Stomach (tissue), 9 donors: ENCODE results near the gene ZNF831. TPM values are rescaled to one million over a fixed set of nuclear protein-coding genes. Genes with fewer than 3 reads are reported as not detected.

ENCODE experiments used
- DNase-seq, 2 donors: peaks; one replicate each; pipeline versions ENCODE4 v3.0.0 to v3.0.0-alpha.2; 2013 to 2019
- H3K27ac ChIP-seq, 5 donors: fragments of 200-600 bp in 4 of 5; sonication (generic) in 4 of 5; one replicate each; pipeline ENCODE4 v1.5.1; 2013 to 2019; ENCODE audit warnings: mild to moderate bottlenecking in 1 of 5, moderate library complexity in 1 of 5
- H3K27me3 ChIP-seq, 3 donors: fragments of 200-600 bp; sonication (generic); one replicate each; pipeline ENCODE4 v1.5.1; 2017 to 2019; ENCODE audit warnings: mixed run types in 1 of 3
- H3K36me3 ChIP-seq, 4 donors: fragments of 200-600 bp; sonication (generic); 1 replicate in 3 of 4; 2 replicates in 1 of 4; pipeline ENCODE4 v1.5.1; 2016 to 2019
- H3K4me1 ChIP-seq, 4 donors: fragments of 200-600 bp; sonication (generic); one replicate each; pipeline ENCODE4 v1.5.1; 2016 to 2019
- H3K4me3 ChIP-seq, 4 donors: fragments of 200-600 bp; sonication (generic) in 3 of 4; one replicate each; pipeline ENCODE4 v1.5.1; 2016 to 2019; ENCODE audit warnings: mild to moderate bottlenecking in 1 of 4
- H3K9me3 ChIP-seq, 4 donors: fragments of 200-600 bp; sonication (generic); one replicate each; pipeline ENCODE4 v1.5.1; 2016 to 2019
- EP300 ChIP-seq: sonication (generic); formaldehyde crosslinking; IDR thresholded peaks from one replicate; pipeline ENCODE4 v1.6.1; 2017; ENCODE audit warnings: antibody characterized with exemption
- POLR2A ChIP-seq, 4 donors: fragments of 450-650 bp; IDR thresholded peaks; one replicate each; pipeline ENCODE4 v1.6.1; 2016; ENCODE audit warnings: antibody characterized with exemption in 4 of 4, control low read depth in 2 of 4, mild to moderate bottlenecking in 1 of 4, moderate library complexity in 1 of 4
- POLR2AphosphoS5 ChIP-seq, 3 donors: sonication (generic); formaldehyde crosslinking; IDR thresholded peaks; one replicate each; pipeline ENCODE4 v1.6.1; 2016; ENCODE audit warnings: antibody characterized with exemption in 3 of 3
- WGBS, 5 donors: extraction: QIAGEN DNeasy Blood & Tissue Kit in 3 of 5; methylation state at CpG; one replicate each; pipeline versions ENCODE4 v1.1.5 to v1.1.7; 2013 to 2018; 5-methylcytosine and 5-hydroxymethylcytosine counted together
- intact Hi-C: fragments of 100-400 bp; cut with DNase I; formaldehyde crosslinking; loops from one replicate; pipeline ENCODE4 v1.15.1; 2023; ENCODE audit warnings: low total_unique reads
- polyA plus RNA-seq, 3 donors: library from polyadenylated mRNA; stranded (reverse); fragments of 200-250 nt; gene quantifications; one replicate each; pipeline ENCODE4 v1.2.3, GENCODE V29; 2013
- total RNA-seq, 5 donors: library from RNA; depleted of rRNA; stranded (reverse); fragments of >200 nt; gene quantifications; one replicate each; pipeline versions ENCODE4 v1.1.0 to v1.2.3, GENCODE V29; 2014 to 2016
- TF ChIP-seq, protein P1 (sequence below), 7 experiments: fragments of 450-650 bp in 4 of 7; fragments of 200-600 bp in 3 of 7; sonication (generic) in 3 of 7; IDR thresholded peaks; one replicate each; pipeline ENCODE4 v1.5.1; 2016 to 2019; ENCODE audit warnings: antibody characterized with exemption in 7 of 7, control low read depth in 2 of 7, mild to moderate bottlenecking in 1 of 7
- donor health status: healthy with polysubstance abuse.
- donor health status: Bipolar disorder and iron deficiency.
- donor health status: healthy.

ZNF831 gene
- total and polyA plus RNA-seq, 8 donors, result under 0.01 to 2.9 (median 0.31) TPM; not detected in 1

DNA sequence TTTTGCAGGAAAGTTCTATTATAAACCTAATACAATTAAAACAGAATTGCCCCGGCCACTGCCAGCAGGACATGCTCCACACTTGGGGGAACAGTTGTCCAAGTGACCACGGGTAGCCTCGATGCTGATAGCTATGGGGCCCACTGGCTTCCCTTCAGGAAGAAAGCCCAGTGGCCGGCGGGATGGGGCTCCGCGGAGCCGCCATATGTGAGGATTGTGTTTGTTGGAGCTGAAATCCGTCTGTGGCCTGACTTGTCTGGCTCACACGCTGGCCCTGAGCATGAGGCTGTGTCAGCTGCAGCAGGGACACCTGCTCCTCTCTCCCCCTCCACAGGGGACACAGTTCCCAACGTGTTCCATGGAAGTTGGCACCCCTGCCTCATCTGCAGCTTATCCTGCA, 46.6 kb downstream of the ZNF831 start:
- no peak overlapping the region for H3K27ac ChIP-seq
- H3K4me3 ChIP-seq, result no peak overlapping the region
- peaks cover 0 to 41% (median 0%) of the 10 kb centered on the region in 3 donors for H3K27me3 ChIP-seq
- no peaks in the 10 kb centered on the region for H3K36me3 ChIP-seq
- H3K9me3 ChIP-seq, result no peaks in the 10 kb centered on the region
- WGBS, 5 donors, result 78 to 91% (median 84%) methylated on average over 10 to 11 of the region's 11 CpGs
- intact Hi-C loops, result no loop called here
- TF ChIP-seq, protein P1, sequence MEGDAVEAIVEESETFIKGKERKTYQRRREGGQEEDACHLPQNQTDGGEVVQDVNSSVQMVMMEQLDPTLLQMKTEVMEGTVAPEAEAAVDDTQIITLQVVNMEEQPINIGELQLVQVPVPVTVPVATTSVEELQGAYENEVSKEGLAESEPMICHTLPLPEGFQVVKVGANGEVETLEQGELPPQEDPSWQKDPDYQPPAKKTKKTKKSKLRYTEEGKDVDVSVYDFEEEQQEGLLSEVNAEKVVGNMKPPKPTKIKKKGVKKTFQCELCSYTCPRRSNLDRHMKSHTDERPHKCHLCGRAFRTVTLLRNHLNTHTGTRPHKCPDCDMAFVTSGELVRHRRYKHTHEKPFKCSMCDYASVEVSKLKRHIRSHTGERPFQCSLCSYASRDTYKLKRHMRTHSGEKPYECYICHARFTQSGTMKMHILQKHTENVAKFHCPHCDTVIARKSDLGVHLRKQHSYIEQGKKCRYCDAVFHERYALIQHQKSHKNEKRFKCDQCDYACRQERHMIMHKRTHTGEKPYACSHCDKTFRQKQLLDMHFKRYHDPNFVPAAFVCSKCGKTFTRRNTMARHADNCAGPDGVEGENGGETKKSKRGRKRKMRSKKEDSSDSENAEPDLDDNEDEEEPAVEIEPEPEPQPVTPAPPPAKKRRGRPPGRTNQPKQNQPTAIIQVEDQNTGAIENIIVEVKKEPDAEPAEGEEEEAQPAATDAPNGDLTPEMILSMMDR (IDR thresholded peaks at IDR 0.05), result no peak
- TF ChIP-seq POLR2AphosphoS5 (IDR thresholded peaks at IDR 0.05), result no peak
- no peak for TF ChIP-seq POLR2A (IDR thresholded peaks at IDR 0.05)
- TF ChIP-seq EP300, result no peak
- no peak for DNase-seq
- no peaks in the 10 kb centered on the region for H3K4me1 ChIP-seq

DNA sequence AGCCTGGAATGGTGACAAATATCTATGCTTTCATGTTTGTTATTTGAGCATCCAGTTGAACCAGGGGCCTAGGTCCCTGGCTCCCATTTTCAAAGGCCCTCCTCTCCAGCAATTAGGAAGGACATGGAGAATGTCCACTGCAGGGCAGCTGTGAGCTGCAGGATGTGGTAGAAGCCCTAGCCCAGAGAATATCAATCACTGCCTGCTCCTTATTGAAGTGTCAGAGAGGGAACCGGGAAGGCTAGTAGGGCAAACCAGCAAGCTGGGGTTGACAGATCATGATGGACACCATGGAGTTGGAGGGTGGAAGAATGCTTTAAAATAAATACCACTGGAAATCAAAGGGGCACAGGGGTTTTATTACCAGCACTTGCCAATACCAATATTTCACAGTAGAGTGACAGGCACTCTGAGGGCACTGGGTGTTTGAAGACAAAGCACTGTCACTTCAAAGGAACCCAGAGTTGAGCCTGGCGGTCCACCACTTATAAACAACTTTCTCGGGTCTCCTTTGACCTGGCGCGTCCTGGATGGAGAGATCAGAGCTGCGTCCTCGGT, 47.7 kb downstream of the ZNF831 start:
- intact Hi-C loops, result no loop called here

DNA sequence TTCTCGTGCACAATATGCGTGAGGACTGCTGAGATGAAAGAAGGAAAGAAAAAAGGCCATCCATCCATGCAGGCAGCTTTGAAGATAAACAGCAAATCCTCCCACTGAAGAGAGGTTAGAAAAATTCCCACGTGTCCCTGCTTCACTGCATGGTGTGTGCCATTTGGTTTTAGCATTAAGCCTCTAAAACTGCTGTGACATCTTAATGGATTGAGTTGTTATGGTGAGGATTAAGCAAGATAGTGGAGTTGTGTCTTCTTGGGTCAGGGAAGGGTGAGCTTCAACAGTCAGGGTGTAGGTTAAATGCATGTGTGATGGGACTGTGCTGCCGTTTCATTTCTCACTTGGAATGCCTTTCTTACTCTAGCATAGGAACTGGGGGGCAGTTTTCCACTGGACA, 50.5 kb downstream of the ZNF831 start:
- intact Hi-C loops, result no loop called here
- Histone ChIP-seq H3K9me3 (no peaks in the 10 kb centered on the region), H3K4me3 (no peak overlapping the region), H3K27me3 (peaks cover 0 to 22% (median 0%) of the 10 kb centered on the region in 3 donors), H3K36me3 (no peaks in the 10 kb centered on the region), H3K27ac (no peak overlapping the region), H3K4me1 (no peaks in the 10 kb centered on the region)
- no peak for DNase-seq
- WGBS, 5 donors, result 43 to 59% (median 50%) methylated on average over 4 of the region's 4 CpGs
- TF ChIP-seq POLR2AphosphoS5 (IDR thresholded peaks at IDR 0.05) (no peak), EP300 (no peak), POLR2A (IDR thresholded peaks at IDR 0.05) (no peak)
- TF ChIP-seq, protein P1 (IDR thresholded peaks at IDR 0.05), result no peak

More for the DNA sequence above, 47.7 kb downstream of the ZNF831 start:
- TF ChIP-seq EP300, result no peak
- TF ChIP-seq, protein P1 (IDR thresholded peaks at IDR 0.05), result no peak
- TF ChIP-seq POLR2AphosphoS5 (IDR thresholded peaks at IDR 0.05), result no peak
- TF ChIP-seq POLR2A (IDR thresholded peaks at IDR 0.05), result no peak
- Histone ChIP-seq H3K9me3 (no peaks in the 10 kb centered on the region), H3K27me3 (peaks cover 0 to 37% (median 0%) of the 10 kb centered on the region in 3 donors), H3K27ac (no peak overlapping the region), H3K4me3 (no peak overlapping the region), H3K36me3 (no peaks in the 10 kb centered on the region), H3K4me1 (no peaks in the 10 kb centered on the region)
- 58 to 70% (median 60%) methylated on average over 7 of the region's 7 CpGs for WGBS, 5 donors
- DNase-seq, result no peak

DNA sequence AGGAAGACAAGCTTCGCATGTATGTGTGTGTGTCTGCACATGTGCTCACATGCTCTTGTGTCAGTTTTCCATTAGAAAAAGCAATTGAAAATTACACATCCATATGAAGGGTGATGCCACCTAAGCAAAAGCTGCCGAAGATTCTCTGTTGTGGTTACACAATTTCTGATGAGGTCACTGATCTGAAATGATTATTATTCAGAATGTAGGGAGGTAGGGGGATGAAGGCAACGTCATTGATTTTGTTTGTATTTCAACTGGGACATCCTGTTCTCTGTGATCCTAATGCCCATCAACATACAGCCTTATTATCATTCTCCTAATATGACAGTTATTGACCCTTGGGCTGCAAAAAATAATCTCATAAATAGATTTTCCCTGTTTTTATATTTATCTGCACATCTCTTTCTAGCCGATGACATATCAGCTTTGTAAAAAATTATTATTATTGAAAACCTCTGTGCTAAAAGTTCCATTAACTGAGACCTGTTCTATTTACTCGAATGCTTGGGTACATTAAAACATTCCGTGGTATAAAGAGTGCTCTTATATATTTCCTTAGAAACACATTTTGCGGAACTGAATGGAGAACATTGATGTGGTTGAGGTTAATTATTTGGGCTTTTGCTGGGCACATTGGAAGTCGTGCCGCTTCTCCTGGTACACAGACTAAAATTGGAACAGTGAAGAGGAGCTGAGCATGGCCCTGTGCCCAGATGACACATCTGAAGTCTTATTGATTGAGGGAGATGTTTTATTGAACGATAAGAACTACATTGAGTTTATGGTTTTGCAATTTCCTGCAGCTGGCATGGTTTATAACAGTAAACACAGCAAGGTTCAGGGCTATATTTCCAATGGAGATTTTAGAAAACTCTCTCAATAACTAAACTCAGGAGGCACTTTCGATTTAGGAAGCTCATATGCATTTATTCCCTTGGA, 51.3 kb downstream of the ZNF831 start:
- Histone ChIP-seq H3K27me3 (peaks cover 0 to 20% (median 0%) of the 10 kb centered on the region in 3 donors), H3K36me3 (no peaks in the 10 kb centered on the region), H3K4me1 (no peaks in the 10 kb centered on the region), H3K9me3 (no peaks in the 10 kb centered on the region), H3K4me3 (no peak overlapping the region), H3K27ac (no peak overlapping the region)
- DNase-seq, result no peak
- no peak for TF ChIP-seq POLR2AphosphoS5 (IDR thresholded peaks at IDR 0.05)
- no peak for TF ChIP-seq POLR2A (IDR thresholded peaks at IDR 0.05)
- TF ChIP-seq, protein P1 (IDR thresholded peaks at IDR 0.05), result no peak
- no peak for TF ChIP-seq EP300
- 72 to 78% (median 77%) methylated on average over 11 of the region's 11 CpGs for WGBS, 5 donors
- intact Hi-C loops, result no loop called here
